Right lobe of liver (tissue), 4 donors: ENCODE data around the gene CCDC30.

Experiments
- CTCF ChIP-seq, 4 donors: fragments of 200-600 bp in 3 of 4; fragments of 450-650 bp in 1 of 4; IDR thresholded peaks; one replicate each; pipeline versions ENCODE4 v1.5.1 to v1.8.0; 2016 to 2022; ENCODE audit warnings: antibody characterized with exemption in 4 of 4, mild to moderate bottlenecking in 2 of 4
- POLR2A ChIP-seq: fragments of 450-650 bp; IDR thresholded peaks from one replicate; pipeline ENCODE4 v1.6.1; 2017; ENCODE audit warnings: antibody characterized with exemption, mild to moderate bottlenecking
- donor health status: DM: no; HTN: no; CAD: no.
- donor health status: DM: no; HTN: no; CAD: no.
- donor health status: DM: no; HTN: yes; CAD: no.

- TF ChIP-seq CTCF (IDR thresholded peaks at IDR 0.05): no peak
- TF ChIP-seq POLR2A: no peak
These were observed 28.7 kb upstream of the CCDC30 start for GRCh38 chr1:42434340-42434739.
